Spleen (tissue), 7 donors: ENCODE results near the gene PILRB.

ENCODE experiments used
- CTCF ChIP-seq, 11 experiments: fragments of 200-600 bp in 7 of 11; fragments of 450-650 bp in 4 of 11; sonication (generic) in 4 of 11; IDR thresholded peaks in 8 of 11; conservative IDR thresholded peaks in 3 of 11; 1 replicate in 7 of 11; 2 replicates in 4 of 11; pipeline versions ENCODE4 v1.4.0 to v1.8.0; 2016 to 2021; ENCODE audit warnings: antibody characterized with exemption in 11 of 11, inconsistent platforms in 4 of 11, mild to moderate bottlenecking in 1 of 11
- POLR2A ChIP-seq, 3 donors: fragments of 450-650 bp; IDR thresholded peaks; one replicate each; pipeline ENCODE4 v1.5.1; 2017; ENCODE audit warnings: antibody characterized with exemption in 3 of 3, mild to moderate bottlenecking in 1 of 3
- POLR2AphosphoS5 ChIP-seq, 3 donors: sonication (generic); formaldehyde crosslinking; IDR thresholded peaks; one replicate each; pipeline ENCODE4 v1.5.1; 2017; ENCODE audit warnings: antibody characterized with exemption in 3 of 3
- donor health status: DM: no; HTN: no; CAD: no; lungs with moderate emphysema.
- donor health status: DM: no; HTN: no; CAD: no.
- donor health status: DM: no; HTN: no; CAD: no.

GRCh38 chr7:100406767-100407166 lies 48.9 kb downstream of the PILRB start:
- TF ChIP-seq POLR2AphosphoS5 (IDR thresholded peaks at IDR 0.05) (no peak), CTCF (IDR thresholded peaks at IDR 0.05 in 8 of 11, conservative IDR thresholded peaks at IDR 0.05 in 3 of 11) (no peak), POLR2A (IDR thresholded peaks at IDR 0.05) (no peak)
